ENCODE data around the gene GABBR2.

- TF ChIP-seq CTCF (IDR thresholded peaks at IDR 0.05; ENCODE audit: low read depth, low read length), result no peak
- no peak for TF ChIP-seq EZH2phosphoT487 (IDR thresholded peaks at IDR 0.05; ENCODE audit: low read depth)
These were observed 281.2 kb downstream of the GABBR2 start for GRCh38 chr9:98427491-98427890.

Data from OCI-LY3 (cell line).